ENCODE results near the gene ASPG.

Gene ASPG

DNA sequence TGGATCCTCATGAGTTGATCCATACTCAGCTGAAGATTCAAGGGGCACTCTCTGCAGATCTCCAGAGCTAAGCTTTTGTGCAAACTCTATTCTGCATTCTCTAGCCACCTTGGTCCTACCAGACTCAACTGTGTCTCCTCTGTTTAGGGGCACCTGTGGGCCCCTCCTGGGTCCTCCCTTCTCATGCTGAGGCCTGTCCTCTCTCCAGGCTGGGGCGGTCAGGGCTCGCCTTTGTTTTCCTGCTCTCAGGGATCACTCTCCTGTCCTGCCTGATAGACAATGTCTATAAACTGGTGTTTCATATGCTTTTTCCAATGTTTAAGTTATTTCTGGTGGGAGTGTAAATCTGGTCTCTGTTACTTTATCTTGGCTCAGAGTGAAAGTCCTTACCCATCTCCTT, 41.3 kb downstream of the ASPG start:
- peaks cover 66 to 79% (median 78%) of the 10 kb centered on the region in 11 experiments for H3K9me3 ChIP-seq (replicated peaks in 1 of 11)
- H3K4me1 ChIP-seq: peaks cover 0 to 4% (median 0%) of the 10 kb centered on the region in 10 experiments; a peak in 1 of 20 replicates
- TF ChIP-seq Cebpa-rat (IDR thresholded peaks at IDR 0.05): no peak
- no peak overlapping the region for H3K4me3 ChIP-seq
- no peak overlapping the region for H3K9ac ChIP-seq
- H4K20me1 ChIP-seq: peaks cover 0 to 4% (median 0%) of the 10 kb centered on the region in 11 experiments; a peak in 2 of 22 replicates
- H3K36me3 ChIP-seq: no peaks in the 10 kb centered on the region
- H3K27ac ChIP-seq: no peak overlapping the region
- H3K27me3 ChIP-seq: no peaks in the 10 kb centered on the region; a peak in 1 of 22 replicates
- H3K4me2 ChIP-seq: no peak overlapping the region

DNA sequence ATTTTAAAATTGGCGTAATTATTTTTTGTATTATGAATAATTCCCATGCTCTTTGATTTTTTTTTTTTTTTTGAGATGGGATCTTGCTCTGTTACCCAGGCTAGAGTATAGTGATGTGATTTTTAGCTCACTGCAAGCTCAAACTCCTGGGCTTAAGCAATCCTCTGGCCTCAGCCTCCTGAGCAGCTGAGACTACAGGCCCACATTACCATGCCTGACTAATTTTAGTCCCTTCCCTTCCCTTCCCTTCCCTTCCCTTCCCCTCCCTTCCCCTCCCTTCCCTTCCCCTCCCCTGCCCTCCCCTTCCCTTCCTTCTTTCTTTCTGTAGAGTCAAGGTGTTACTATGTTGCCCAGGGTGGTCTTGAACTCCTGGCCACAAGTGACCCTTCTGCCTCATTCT, 43.5 kb downstream of the ASPG start:
- Histone ChIP-seq H3K36me3 (no peaks in the 10 kb centered on the region), H3K27ac (no peak overlapping the region), H3K4me1 (peaks cover 0 to 4% (median 0%) of the 10 kb centered on the region in 10 experiments; a peak in 4 of 20 replicates), H3K27me3 (peaks cover 0 to 8% (median 0%) of the 10 kb centered on the region in 11 experiments; a peak in 3 of 22 replicates), H4K20me1 (peaks cover 0 to 13% (median 0%) of the 10 kb centered on the region in 11 experiments; a peak in 4 of 22 replicates), H3K4me2 (no peak overlapping the region), H3K9me3 (replicated peaks in 1 of 11) (peaks cover 52 to 66% (median 63%) of the 10 kb centered on the region in 11 experiments), H3K9ac (no peak overlapping the region), H3K4me3 (no peak overlapping the region)
- TF ChIP-seq Cebpa-rat (IDR thresholded peaks at IDR 0.05): no peak

GRCh38 chr14:104129556-104129955, 44.1 kb downstream of the ASPG start:
- Histone ChIP-seq H3K27ac (no peak overlapping the region), H3K9me3 (replicated peaks in 1 of 11) (peaks cover 46 to 60% (median 58%) of the 10 kb centered on the region in 11 experiments), H3K4me3 (no peak overlapping the region), H3K27me3 (peaks cover 0 to 14% (median 3%) of the 10 kb centered on the region in 11 experiments; a peak in 10 of 22 replicates), H3K9ac (no peak overlapping the region), H4K20me1 (peaks cover 0 to 18% (median 0%) of the 10 kb centered on the region in 11 experiments; a peak in 4 of 22 replicates), H3K4me1 (peaks cover 0 to 9% (median 3%) of the 10 kb centered on the region in 10 experiments; a peak in 10 of 20 replicates), H3K4me2 (no peak overlapping the region), H3K36me3 (no peaks in the 10 kb centered on the region)
- TF ChIP-seq Cebpa-rat (IDR thresholded peaks at IDR 0.05): no peak

DNA sequence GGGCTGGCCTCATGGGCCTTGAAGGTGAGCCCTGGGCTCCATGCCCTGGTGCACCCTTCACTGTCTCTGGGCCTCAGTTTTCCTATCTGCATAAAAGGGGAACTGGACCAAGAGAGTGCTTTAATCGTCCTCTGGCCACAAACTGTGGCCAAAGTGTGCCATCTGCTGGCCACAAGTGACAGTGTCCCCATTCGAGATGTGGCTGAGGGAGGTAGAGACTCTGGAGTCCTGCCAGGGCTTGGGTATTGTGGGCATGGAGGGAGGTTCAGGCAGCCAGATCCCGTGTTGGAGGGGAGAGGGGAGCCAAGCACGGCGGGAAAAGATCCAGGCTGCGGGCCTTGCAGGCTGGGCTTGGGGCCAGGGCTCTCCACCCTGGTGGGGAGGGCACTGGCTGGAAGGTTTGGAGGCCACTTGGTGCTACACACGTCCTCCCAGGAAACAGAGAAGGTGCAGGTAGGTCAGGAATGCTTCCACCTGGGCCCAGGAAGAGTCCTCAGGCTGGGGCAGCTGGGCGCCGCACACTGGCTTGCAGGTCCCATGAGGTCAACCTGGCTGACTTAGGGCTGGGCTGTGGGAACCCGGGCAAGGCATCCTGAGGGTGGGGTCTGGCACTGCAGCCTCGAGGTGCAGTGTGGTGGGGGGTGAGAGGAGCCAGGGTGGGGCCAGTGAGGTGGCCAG, 45.6 kb downstream of the ASPG start:
- Histone ChIP-seq H3K4me2 (peak overlapping the region in 1 of 11 experiments; percentile 15; a peak in 1 of 22 replicates), H3K36me3 (no peaks in the 10 kb centered on the region), H4K20me1 (peaks cover 0 to 27% (median 7%) of the 10 kb centered on the region in 11 experiments; a peak in 9 of 22 replicates), H3K4me3 (no peak overlapping the region), H3K9me3 (replicated peaks in 1 of 11) (peaks cover 30 to 46% (median 43%) of the 10 kb centered on the region in 11 experiments), H3K27me3 (peaks cover 14 to 29% (median 19%) of the 10 kb centered on the region in 11 experiments), H3K4me1 (peaks cover 13 to 25% (median 19%) of the 10 kb centered on the region in 10 experiments; a peak in 19 of 20 replicates), H3K27ac (no peak overlapping the region), H3K9ac (no peak overlapping the region)
- no peak for TF ChIP-seq Cebpa-rat (IDR thresholded peaks at IDR 0.05)

DNA sequence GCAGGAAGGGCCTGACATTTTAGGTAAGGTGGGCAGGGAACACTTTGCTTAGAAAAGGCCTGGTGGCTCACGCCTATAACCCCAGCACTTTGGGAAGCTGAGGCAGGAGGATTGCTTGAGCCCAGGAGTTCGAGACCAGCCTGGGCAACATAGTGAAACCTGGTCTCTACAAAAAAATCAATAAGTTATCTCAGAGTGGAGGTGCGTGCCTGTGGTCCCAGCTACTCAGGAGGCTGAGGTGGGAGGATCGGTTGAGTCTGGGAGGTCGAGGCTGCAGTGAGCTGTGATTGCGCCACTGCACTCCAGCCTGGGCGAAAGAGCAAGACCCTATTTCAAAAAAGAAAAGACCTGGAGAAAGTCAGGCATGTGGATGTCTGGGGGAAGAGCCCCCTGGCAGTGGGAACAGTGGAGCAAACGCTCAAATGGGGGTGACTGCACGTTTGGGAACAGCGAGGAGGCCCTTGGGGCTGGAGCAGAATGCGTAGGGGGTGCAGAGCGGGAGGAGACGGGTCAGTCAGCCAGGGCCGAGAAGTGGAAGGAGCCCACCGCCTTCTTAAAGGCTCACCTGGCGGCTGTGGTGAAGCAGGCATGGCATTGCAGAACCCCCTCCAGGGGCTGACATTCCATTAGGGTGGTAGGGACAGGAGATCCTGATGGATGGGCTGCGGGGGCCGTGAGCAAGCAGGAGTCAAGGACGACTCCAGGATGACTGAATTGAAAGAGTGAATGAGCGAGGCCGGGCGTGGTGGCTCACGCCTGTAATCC, 46.6 kb downstream of the ASPG start:
- Histone ChIP-seq H3K4me3 (no peak overlapping the region), H3K27me3 (peaks cover 24 to 40% (median 29%) of the 10 kb centered on the region in 11 experiments), H3K4me2 (no peak overlapping the region), H3K4me1 (peaks cover 22 to 34% (median 28%) of the 10 kb centered on the region in 10 experiments; a peak in 19 of 20 replicates), H3K9ac (no peak overlapping the region), H3K36me3 (no peaks in the 10 kb centered on the region), H3K27ac (no peak overlapping the region), H3K9me3 (replicated peaks in 1 of 11) (peaks cover 20 to 36% (median 33%) of the 10 kb centered on the region in 11 experiments), H4K20me1 (peaks cover 0 to 36% (median 12%) of the 10 kb centered on the region in 11 experiments; a peak in 11 of 22 replicates)
- no peak for TF ChIP-seq Cebpa-rat (IDR thresholded peaks at IDR 0.05)

- no peak overlapping the region for H3K9ac ChIP-seq
- no peak overlapping the region for H3K4me2 ChIP-seq
- H3K27ac ChIP-seq: no peak overlapping the region
- H3K4me1 ChIP-seq: peaks cover 24 to 42% (median 33%) of the 10 kb centered on the region in 10 experiments; a peak in 19 of 20 replicates
- H3K9me3 ChIP-seq (replicated peaks in 1 of 11): peaks cover 14 to 28% (median 27%) of the 10 kb centered on the region in 11 experiments
- H4K20me1 ChIP-seq: peaks cover 0 to 38% (median 12%) of the 10 kb centered on the region in 11 experiments; a peak in 11 of 22 replicates
- no peak overlapping the region for H3K4me3 ChIP-seq
- peaks cover 28 to 46% (median 35%) of the 10 kb centered on the region in 11 experiments for H3K27me3 ChIP-seq
- H3K36me3 ChIP-seq: no peaks in the 10 kb centered on the region
- no peak for TF ChIP-seq Cebpa-rat (IDR thresholded peaks at IDR 0.05)
These were observed 47.5 kb downstream of the ASPG start for GRCh38 chr14:104132981-104133380.

- no peak overlapping the region for H3K4me2 ChIP-seq
- H3K9ac ChIP-seq: no peak overlapping the region
- H3K9me3 ChIP-seq (replicated peaks in 1 of 11): peaks cover 14 to 23% (median 22%) of the 10 kb centered on the region in 11 experiments
- H3K36me3 ChIP-seq: no peaks in the 10 kb centered on the region
- TF ChIP-seq Cebpa-rat (IDR thresholded peaks at IDR 0.05): no peak
- H3K27ac ChIP-seq: no peak overlapping the region
- peaks cover 24 to 43% (median 33%) of the 10 kb centered on the region in 10 experiments; a peak in 19 of 20 replicates for H3K4me1 ChIP-seq
- H4K20me1 ChIP-seq: peaks cover 0 to 38% (median 12%) of the 10 kb centered on the region in 11 experiments; a peak in 11 of 22 replicates
- peaks cover 28 to 46% (median 36%) of the 10 kb centered on the region in 11 experiments for H3K27me3 ChIP-seq
- H3K4me3 ChIP-seq: no peak overlapping the region
These were observed 48.0 kb downstream of the ASPG start for GRCh38 chr14:104133496-104133895.

- no peak for TF ChIP-seq Cebpa-rat (IDR thresholded peaks at IDR 0.05)
- Histone ChIP-seq H3K36me3 (no peaks in the 10 kb centered on the region), H3K27me3 (peaks cover 28 to 47% (median 40%) of the 10 kb centered on the region in 11 experiments), H3K4me1 (peaks cover 30 to 51% (median 41%) of the 10 kb centered on the region in 10 experiments; a peak in 19 of 20 replicates), H4K20me1 (peaks cover 0 to 43% (median 19%) of the 10 kb centered on the region in 11 experiments; a peak in 16 of 22 replicates), H3K4me3 (no peak overlapping the region), H3K9ac (no peak overlapping the region), H3K27ac (no peak overlapping the region), H3K4me2 (peak overlapping the region in 9 of 11 experiments; percentile 99 to 100 (median 100); a peak in 17 of 22 replicates), H3K9me3 (replicated peaks in 1 of 11) (peaks cover 13 to 16% (median 15%) of the 10 kb centered on the region in 11 experiments)
These were observed 48.8 kb downstream of the ASPG start for GRCh38 chr14:104134061-104134965.

Data from BLaER1 treated with 17β-estradiol and CSF1 and Interleukin-3, amounts not matched to agents 10 nM and 100 nM (cell line).